ENCODE results near the gene SEBOX. TPM values are rescaled to one million over a fixed set of nuclear protein-coding genes. Genes with fewer than 3 reads are reported as not detected.
A peak's percentile ranks its signal among the peaks of the same experiment; 100 is the strongest.

SEBOX gene
- total RNA-seq, 1 donor from 2014 or later: not detected

GRCh38 chr17:28345419-28346198 is 19.4 kb downstream of the SEBOX start:
- DNase-seq (ENCODE audit: low read depth) (peak; percentile 52), FAIRE-seq (no peak)
- H4K20me1 ChIP-seq (ENCODE audit: insufficient read depth, low read length): peaks cover 49% of the 10 kb centered on the region
- peak overlapping the region; percentile 53 for H3K27ac Mint-ChIP-seq (ENCODE audit: unreplicated experiment)
- peaks cover 50% of the 10 kb centered on the region for H3K36me3 ChIP-seq (ENCODE audit: insufficient read depth, low read length)
- peak overlapping the region; percentile 54 for H3K9ac ChIP-seq (ENCODE audit: low read length)
- no peak overlapping the region for H3K4me3 Mint-ChIP-seq (ENCODE audit: unreplicated experiment)
- peaks cover 5% of the 10 kb centered on the region for H3K9me3 Mint-ChIP-seq (ENCODE audit: unreplicated experiment)
- no peaks in the 10 kb centered on the region for H3K9me3 ChIP-seq (ENCODE audit: insufficient read depth, low read depth, low read length)
- peak overlapping the region; percentile 57 for H3K4me2 ChIP-seq (ENCODE audit: low read length)
- peaks cover 24% of the 10 kb centered on the region for H3K36me3 Mint-ChIP-seq (ENCODE audit: low read depth, unreplicated experiment)
- no peak for TF ChIP-seq EZH2 (IDR thresholded peaks at IDR 0.05; ENCODE audit: insufficient read depth, low read length)
- no peak for TF ChIP-seq CTCF (IDR thresholded peaks at IDR 0.05; ENCODE audit: insufficient read depth, low read depth, low read length)
- H3K27me3 Mint-ChIP-seq (ENCODE audit: low read depth, unreplicated experiment): no peaks in the 10 kb centered on the region
- no peak overlapping the region for H2AFZ ChIP-seq (ENCODE audit: low read depth, low read length)
- H3K27ac ChIP-seq (ENCODE audit: low read depth, low read length): peak overlapping the region; percentile 85
- H3K4me1 Mint-ChIP-seq (ENCODE audit: low read depth, unreplicated experiment): peaks cover 19% of the 10 kb centered on the region
- H3K4me1 ChIP-seq (ENCODE audit: insufficient read depth, low read length): peaks cover 38% of the 10 kb centered on the region
- no peaks in the 10 kb centered on the region for H3K27me3 ChIP-seq (ENCODE audit: insufficient read depth, low read length)
- peaks cover 33% of the 10 kb centered on the region for H3K79me2 ChIP-seq (ENCODE audit: insufficient read depth, low read length)
- no peak overlapping the region for H3K4me3 ChIP-seq (ENCODE audit: insufficient read depth, low read depth, low read length)

- no peak overlapping the region for H3K27ac Mint-ChIP-seq (ENCODE audit: unreplicated experiment)
- H3K36me3 Mint-ChIP-seq (ENCODE audit: low read depth, unreplicated experiment): peaks cover 22% of the 10 kb centered on the region
Observed at GRCh38 chr17:28344435-28344901, 20.5 kb downstream of the SEBOX start.

More at GRCh38 chr17:28344435-28344901, 20.5 kb downstream of the SEBOX start:
- H3K4me1 Mint-ChIP-seq (ENCODE audit: low read depth, unreplicated experiment): peaks cover 19% of the 10 kb centered on the region
- H3K9me3 Mint-ChIP-seq (ENCODE audit: unreplicated experiment): peaks cover 2% of the 10 kb centered on the region
- no peaks in the 10 kb centered on the region for H3K9me3 ChIP-seq (ENCODE audit: insufficient read depth, low read depth, low read length)
- no peak overlapping the region for H3K27ac ChIP-seq (ENCODE audit: low read depth, low read length)
- no peak for FAIRE-seq
- no peak for DNase-seq (ENCODE audit: low read depth)
- peaks cover 38% of the 10 kb centered on the region for H3K4me1 ChIP-seq (ENCODE audit: insufficient read depth, low read length)
- no peaks in the 10 kb centered on the region for H3K27me3 ChIP-seq (ENCODE audit: insufficient read depth, low read length)
- H3K4me3 ChIP-seq (ENCODE audit: insufficient read depth, low read depth, low read length): no peak overlapping the region
- H3K36me3 ChIP-seq (ENCODE audit: insufficient read depth, low read length): peaks cover 52% of the 10 kb centered on the region
- TF ChIP-seq CTCF (IDR thresholded peaks at IDR 0.05; ENCODE audit: insufficient read depth, low read depth, low read length): no peak
- TF ChIP-seq EZH2 (IDR thresholded peaks at IDR 0.05; ENCODE audit: insufficient read depth, low read length): no peak
- H4K20me1 ChIP-seq (ENCODE audit: insufficient read depth, low read length): peaks cover 59% of the 10 kb centered on the region
- H3K4me2 ChIP-seq (ENCODE audit: low read length): no peak overlapping the region
- H3K27me3 Mint-ChIP-seq (ENCODE audit: low read depth, unreplicated experiment): no peaks in the 10 kb centered on the region
- no peak overlapping the region for H3K9ac ChIP-seq (ENCODE audit: low read length)
- peaks cover 45% of the 10 kb centered on the region for H3K79me2 ChIP-seq (ENCODE audit: insufficient read depth, low read length)
- H2AFZ ChIP-seq (ENCODE audit: low read depth, low read length): no peak overlapping the region
- H3K4me3 Mint-ChIP-seq (ENCODE audit: unreplicated experiment): peak overlapping the region; percentile 34

Data from astrocyte (in vitro differentiated cells and primary cell).